HEK293T (cell line): ENCODE data around the gene CELF2.

Experiments
- CTCF ChIA-PET: fragments of 350-600 bp; formaldehyde crosslinking; extraction: SDS; loops from one replicate; lab custom pipeline; 2021; ENCODE audit warnings: antibody characterized with exemption, inconsistent platforms; lab: Yijun Ruan, JAX
- POLR2A ChIA-PET: fragments of 350-600 bp; formaldehyde crosslinking; extraction: SDS; loops from one replicate; lab custom pipeline; 2020; ENCODE audit warnings: antibody characterized with exemption, inconsistent platforms; lab: Yijun Ruan, JAX
- DNase-seq: peaks from one replicate; pipeline ENCODE4 v3.0.0; 2012; ENCODE audit warnings: mixed read lengths; ENCODE audit errors: extremely low spot score
- ARNT ChIP-seq: fragments of 450-650 bp; IDR thresholded peaks from 2 replicates; pipeline ENCODE4 v1.6.1; 2017; ENCODE audit warnings: mild to moderate bottlenecking
- BHLHE40 ChIP-seq: fragments of 450-650 bp; IDR thresholded peaks from 2 replicates; pipeline ENCODE4 v1.6.1; 2016; ENCODE audit warnings: mild to moderate bottlenecking, moderate library complexity, borderline replicate concordance
- CTBP1 ChIP-seq: fragments of 450-650 bp; IDR thresholded peaks from 2 replicates; pipeline ENCODE4 v1.6.1; 2016; ENCODE audit warnings: borderline replicate concordance
- ELF4 ChIP-seq: fragments of 450-650 bp; IDR thresholded peaks from 2 replicates; pipeline ENCODE4 v1.6.1; 2017; ENCODE audit warnings: antibody characterized with exemption
- FOXA1 ChIP-seq: fragments of 450-650 bp; IDR thresholded peaks from 2 replicates; pipeline ENCODE4 v1.6.1; 2016; ENCODE audit warnings: mild to moderate bottlenecking
- FOXK2 ChIP-seq: fragments of 450-650 bp; IDR thresholded peaks from 2 replicates; pipeline ENCODE4 v1.6.1; 2016; ENCODE audit warnings: mild to moderate bottlenecking
- FOXM1 ChIP-seq: fragments of 450-650 bp; IDR thresholded peaks from 2 replicates; pipeline ENCODE4 v1.6.1; 2017; ENCODE audit warnings: mild to moderate bottlenecking, borderline replicate concordance
- HDGF ChIP-seq: fragments of 450-650 bp; IDR thresholded peaks from 2 replicates; pipeline ENCODE4 v1.6.1; 2017; ENCODE audit warnings: antibody characterized with exemption, borderline replicate concordance
- L3MBTL2 ChIP-seq: fragments of 450-650 bp; conservative IDR thresholded peaks from 2 replicates; pipeline ENCODE4 v1.6.1; 2016; ENCODE audit warnings: mild to moderate bottlenecking
- LEF1 ChIP-seq: fragments of 450-650 bp; IDR thresholded peaks from 2 replicates; pipeline ENCODE4 v1.6.1; 2017; ENCODE audit warnings: mild to moderate bottlenecking, borderline replicate concordance
- NFRKB ChIP-seq: fragments of 450-650 bp; IDR thresholded peaks from 2 replicates; pipeline ENCODE4 v1.6.1; 2016; ENCODE audit warnings: mild to moderate bottlenecking, moderate library complexity
- SP1 ChIP-seq: fragments of 450-650 bp; IDR thresholded peaks from 2 replicates; pipeline ENCODE4 v1.6.1; 2017
- SUZ12 ChIP-seq: fragments of 450-650 bp; IDR thresholded peaks from 2 replicates; pipeline ENCODE4 v1.6.1; 2016; ENCODE audit warnings: mild to moderate bottlenecking
- TARDBP ChIP-seq: fragments of 450-650 bp; IDR thresholded peaks from 2 replicates; pipeline ENCODE4 v1.6.1; 2016
- ZNF384 ChIP-seq: fragments of 450-650 bp; IDR thresholded peaks from 2 replicates; pipeline ENCODE4 v1.6.1; 2016
- TF ChIP-seq, protein P1 (sequence below): fragments of 450-650 bp; IDR thresholded peaks from 2 replicates; pipeline ENCODE4 v1.6.1; 2016

CELF2 gene

DNA sequence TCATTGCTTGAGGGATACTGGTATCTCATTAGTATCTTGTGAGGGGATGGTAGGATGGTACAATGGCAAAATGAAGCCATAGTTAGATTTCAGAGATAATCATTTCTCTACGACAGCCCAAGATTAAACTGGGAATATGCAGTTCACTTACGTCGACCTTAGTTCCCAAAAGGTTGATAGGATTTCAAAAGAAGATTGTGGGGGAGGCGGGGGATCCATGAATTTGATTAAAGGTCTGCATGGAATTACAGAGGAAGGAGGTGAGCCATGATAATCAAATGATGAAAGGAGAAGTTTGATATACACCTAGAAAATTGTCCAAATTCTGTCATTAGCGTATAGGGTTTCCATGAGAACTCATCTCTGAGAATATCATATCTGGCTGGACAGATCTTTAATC lies 206.6 kb downstream of the CELF2 start:
- POLR2A ChIA-PET = no interaction called here
- TF ChIP-seq TARDBP (no peak), L3MBTL2 (no peak), LEF1 (no peak), NFRKB (no peak), ZNF384 (no peak), SUZ12 (no peak), HDGF (no peak), CTBP1 (no peak), BHLHE40 (no peak), ELF4 (no peak), ARNT (no peak), SP1 (no peak)
- CTCF ChIA-PET = no interaction called here
- no peak for DNase-seq

GRCh38 chr10:11224792-11225416 lies 207.2 kb downstream of the CELF2 start:
- ChIA-PET POLR2A (no interaction called here), CTCF (no interaction called here)
- no peak for TF ChIP-seq NFRKB
- TF ChIP-seq SUZ12 = no peak
- no peak for TF ChIP-seq HDGF
- no peak for TF ChIP-seq ZNF384
- TF ChIP-seq CTBP1 = no peak
- DNase-seq = no peak

DNA sequence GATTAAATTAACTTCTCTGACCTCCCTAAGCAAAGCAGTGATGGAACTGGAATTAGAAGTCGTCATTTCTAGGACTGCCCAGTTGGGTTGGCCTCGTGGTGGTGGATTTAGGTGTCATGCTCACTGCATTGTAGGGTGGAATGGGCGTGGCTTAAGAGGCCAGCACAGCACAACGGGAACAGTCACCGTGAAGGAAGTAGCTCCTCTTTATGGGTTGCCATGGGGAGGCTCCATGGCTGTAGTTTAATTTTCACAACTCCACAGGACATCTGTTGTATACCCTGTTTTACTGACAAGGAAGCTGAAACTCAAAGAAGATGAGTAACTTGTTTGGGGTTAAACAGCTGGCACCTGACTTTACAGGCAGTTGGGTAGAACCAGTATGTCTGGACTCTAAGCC lies 208.3 kb downstream of the CELF2 start:
- no peak for DNase-seq
- no peak for TF ChIP-seq BHLHE40
- no peak for TF ChIP-seq CTBP1
- TF ChIP-seq FOXM1 = no peak
- TF ChIP-seq SUZ12 = no peak
- TF ChIP-seq L3MBTL2 = no peak
- ChIA-PET CTCF (no interaction called here), POLR2A (no interaction called here)

DNA sequence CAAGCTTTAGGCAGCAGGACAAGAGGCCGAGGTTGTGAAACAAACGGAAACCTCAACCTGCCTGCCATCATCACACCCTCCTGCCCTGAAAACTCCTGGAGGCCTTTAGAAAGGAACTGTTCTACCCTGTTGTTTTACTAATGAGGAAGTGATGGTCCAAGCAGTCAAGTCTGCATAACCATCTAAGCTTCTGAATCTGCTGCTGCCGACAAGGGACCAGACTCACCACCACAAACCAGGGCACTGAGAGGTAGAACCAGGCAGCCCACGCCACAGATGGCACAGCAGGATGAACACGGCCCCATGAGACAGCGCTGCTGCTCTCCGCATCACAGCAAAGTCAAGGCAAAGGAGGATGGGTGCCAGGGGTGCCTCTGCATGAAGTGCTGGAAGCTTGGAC lies 209.4 kb downstream of the CELF2 start:
- TF ChIP-seq ELF4 = no peak
- no peak for TF ChIP-seq ARNT
- TF ChIP-seq, protein P1, sequence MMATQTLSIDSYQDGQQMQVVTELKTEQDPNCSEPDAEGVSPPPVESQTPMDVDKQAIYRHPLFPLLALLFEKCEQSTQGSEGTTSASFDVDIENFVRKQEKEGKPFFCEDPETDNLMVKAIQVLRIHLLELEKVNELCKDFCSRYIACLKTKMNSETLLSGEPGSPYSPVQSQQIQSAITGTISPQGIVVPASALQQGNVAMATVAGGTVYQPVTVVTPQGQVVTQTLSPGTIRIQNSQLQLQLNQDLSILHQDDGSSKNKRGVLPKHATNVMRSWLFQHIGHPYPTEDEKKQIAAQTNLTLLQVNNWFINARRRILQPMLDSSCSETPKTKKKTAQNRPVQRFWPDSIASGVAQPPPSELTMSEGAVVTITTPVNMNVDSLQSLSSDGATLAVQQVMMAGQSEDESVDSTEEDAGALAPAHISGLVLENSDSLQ = no peak
- TF ChIP-seq TARDBP = no peak
- no peak for TF ChIP-seq ZNF384
- no peak for TF ChIP-seq NFRKB
- TF ChIP-seq CTBP1 = no peak
- no peak for TF ChIP-seq SP1
- TF ChIP-seq LEF1 = no peak
- no peak for TF ChIP-seq FOXA1
- POLR2A ChIA-PET = no interaction called here
- CTCF ChIA-PET = interaction anchor here (0.6 kb wide), 1 partner anchor 10 kb away, joined by 3 read pairs; no protein-coding TSS in a partner anchor
- DNase-seq = no peak

DNA sequence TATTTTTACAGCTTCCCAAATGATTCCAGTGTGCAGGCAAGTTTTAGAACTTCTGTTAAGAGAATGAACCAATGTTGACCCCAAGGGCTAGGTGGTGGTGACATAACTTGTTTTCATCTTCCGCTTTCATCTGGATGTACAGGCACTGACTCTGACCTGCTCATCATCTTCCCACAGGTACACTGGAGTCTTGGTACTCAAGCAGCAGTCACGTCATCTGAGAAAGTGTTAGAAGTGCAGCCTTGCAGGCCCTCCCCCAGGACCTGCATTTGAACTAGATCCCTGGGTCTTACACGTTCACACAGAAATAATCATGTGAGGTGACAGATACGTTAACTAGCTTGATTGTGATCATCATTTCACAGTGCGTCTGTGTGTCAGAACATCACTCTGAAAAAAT lies 212.2 kb downstream of the CELF2 start:
- TF ChIP-seq BHLHE40 (no peak), HDGF (no peak), FOXA1 (no peak), SUZ12 (no peak), SP1 (no peak), FOXK2 (no peak), CTBP1 (no peak), NFRKB (no peak), LEF1 (no peak), FOXM1 (no peak), L3MBTL2 (no peak), ELF4 (no peak), ARNT (no peak), ZNF384 (no peak), TARDBP (no peak)
- TF ChIP-seq, protein P1 = no peak
- ChIA-PET POLR2A (no interaction called here), CTCF (no interaction called here)
- DNase-seq = no peak

- TF ChIP-seq, protein P1 = no peak
- TF ChIP-seq SUZ12 = no peak
- no peak for DNase-seq
- CTCF ChIA-PET = no interaction called here
- POLR2A ChIA-PET = no interaction called here
Observed at GRCh38 chr10:11230498-11231167, 213.0 kb downstream of the CELF2 start.
